MCF 10A (cell line): ENCODE results near the gene SOX9. TPM values are rescaled to one million over a fixed set of nuclear protein-coding genes. Genes with fewer than 3 reads are reported as not detected.
"Not testable (repeated sequence)": the region's sequence is repeated elsewhere in the genome, so short reads cannot be mapped to it uniquely, and the experiment has no call there.

ENCODE experiments used
- BruUV-seq: library from RNA; stranded (reverse); fragments of 400-500 nt; replicated peaks from 2 replicates; lab custom pipeline; 2021; lab: Mats Ljungman, UMichigan
- CTCF ChIA-PET: fragments of 300-600 bp; sonication (Branson Sonifier 250); formaldehyde crosslinking; extraction: SDS; loops from one replicate; lab custom pipeline; 2021; ENCODE audit warnings: antibody characterized with exemption, inconsistent platforms; lab: Yijun Ruan, JAX
- POLR2A ChIA-PET: fragments of 300-600, 350-650 bp; sonication (Branson Sonifier 250); formaldehyde crosslinking; extraction: SDS; loops from one replicate; lab custom pipeline; 2020; ENCODE audit warnings: antibody characterized with exemption, inconsistent platforms; lab: Yijun Ruan, JAX
- DNase-seq: peaks from one replicate; pipeline ENCODE4 v3.0.0-alpha.2; 2018; ENCODE audit not compliant: unreplicated experiment
- H3K27ac Mint-ChIP-seq: one replicate; pipeline ENCODE4 v1.8.0; 2022; ENCODE audit warnings: mild to moderate bottlenecking, low read depth, mixed read lengths; ENCODE audit not compliant: unreplicated experiment
- H3K27me3 Mint-ChIP-seq: one replicate; pipeline ENCODE4 v1.8.0; 2022; ENCODE audit warnings: mixed read lengths; ENCODE audit not compliant: insufficient read depth, unreplicated experiment
- H3K36me3 Mint-ChIP-seq: one replicate; pipeline ENCODE4 v1.8.0; 2022; ENCODE audit warnings: mild to moderate bottlenecking, moderate library complexity, mixed read lengths; ENCODE audit not compliant: insufficient read depth, unreplicated experiment
- H3K4me1 Mint-ChIP-seq: one replicate; pipeline ENCODE4 v1.8.0; 2022; ENCODE audit warnings: mixed read lengths; ENCODE audit not compliant: insufficient read depth, unreplicated experiment
- H3K4me3 Mint-ChIP-seq: one replicate; pipeline ENCODE4 v1.8.0; 2022; ENCODE audit warnings: mild to moderate bottlenecking, moderate library complexity, mixed read lengths; ENCODE audit not compliant: unreplicated experiment
- H3K9me3 Mint-ChIP-seq: one replicate; pipeline ENCODE4 v1.8.0; 2022; ENCODE audit warnings: mixed read lengths; ENCODE audit not compliant: unreplicated experiment
- CTCF ChIP-seq: fragments of 200-600 bp; IDR thresholded peaks from one replicate; pipeline ENCODE4 v1.8.0; 2022; ENCODE audit warnings: antibody characterized with exemption, mild to moderate bottlenecking; ENCODE audit not compliant: unreplicated experiment
- intact Hi-C: fragments of 100-400 bp; cut with micrococcal nuclease; formaldehyde crosslinking; loops from 2 replicates; pipeline ENCODE4 v1.14.1; 2022
- total RNA-seq: library from RNA; stranded (reverse); gene quantifications from 2 replicates; pipeline ENCODE4 v1.2.3, GENCODE V29; 2022

The SOX9 gene
- total RNA-seq, 1 experiment from 2014 or later = 2.6 TPM

DNA sequence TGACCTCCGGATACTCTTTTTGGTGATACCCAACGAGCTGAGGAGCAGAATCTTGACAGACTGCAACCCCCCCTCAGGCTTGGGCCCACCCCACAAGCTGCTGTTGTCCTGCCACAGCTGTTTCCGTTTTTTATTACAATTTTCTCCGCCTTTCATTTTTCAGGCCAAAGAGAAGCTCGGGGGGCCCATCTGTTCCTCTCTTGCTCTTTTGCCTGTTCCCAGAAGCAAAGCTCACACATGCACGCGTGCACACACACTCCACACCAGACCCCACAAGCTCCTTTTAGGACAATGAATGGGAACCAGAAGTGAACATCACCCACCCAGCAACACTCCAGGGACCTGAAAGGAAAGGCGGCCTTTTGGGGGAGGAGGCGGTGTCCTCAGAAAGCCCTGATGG, 16.3 kb downstream of the SOX9 start:
- TF ChIP-seq CTCF = no peak
- no TSS peak for BruUV-seq
- POLR2A ChIA-PET = interaction anchor here (0.5 to 2.4 kb wide), 5 partner anchors 11 to 1404 kb away, joined by 3 to 8 read pairs (median 3); partner anchors contain the start of gene SOX9

DNA sequence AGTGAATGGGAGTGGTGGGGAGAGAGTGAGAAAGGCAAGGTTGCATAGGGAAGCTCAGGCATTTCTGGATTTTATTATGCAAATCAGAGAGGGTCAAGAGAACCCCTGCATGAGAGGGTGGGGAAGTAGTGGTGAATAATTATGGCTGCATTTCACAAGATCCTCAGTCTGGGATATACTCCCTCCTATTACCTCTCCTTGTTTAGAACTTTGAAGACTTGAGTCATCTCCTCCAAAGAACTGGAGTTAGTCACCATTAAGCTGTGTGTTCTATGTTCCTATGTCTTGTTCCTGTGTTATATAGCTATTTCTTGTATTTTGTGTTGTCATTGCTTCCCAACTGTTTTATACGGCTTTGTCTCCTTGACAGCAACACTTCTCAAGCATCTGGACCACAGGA, 18.4 kb downstream of the SOX9 start:
- BruUV-seq = no TSS peak

More for the DNA sequence above, 16.3 kb downstream of the SOX9 start:
- intact Hi-C loops = no loop called here
- no peaks in the 10 kb centered on the region for H3K27me3 Mint-ChIP-seq
- peaks cover 53% of the 10 kb centered on the region for H3K4me1 Mint-ChIP-seq
- no peaks in the 10 kb centered on the region for H3K36me3 Mint-ChIP-seq
- CTCF ChIA-PET = interaction anchor here (1.1 kb wide), 1 partner anchor 8 kb away, joined by 3 read pairs; no protein-coding TSS in a partner anchor
- H3K4me3 Mint-ChIP-seq = no peak overlapping the region
- DNase-seq = no peak
- no peak overlapping the region for H3K27ac Mint-ChIP-seq
- H3K9me3 Mint-ChIP-seq = no peaks in the 10 kb centered on the region

GRCh38 chr17:72141336-72141735, 20.5 kb downstream of the SOX9 start:
- no peak for TF ChIP-seq CTCF
- CTCF ChIA-PET = interaction anchor here (0.8 kb wide), 1 partner anchor 147 kb away, joined by 3 read pairs; no protein-coding TSS in a partner anchor
- H3K36me3 Mint-ChIP-seq = no peaks in the 10 kb centered on the region
- intact Hi-C loops = no loop called here
- no peak overlapping the region for H3K27ac Mint-ChIP-seq
- peaks cover 34% of the 10 kb centered on the region for H3K4me1 Mint-ChIP-seq
- POLR2A ChIA-PET = interaction anchor here (0.6 kb wide), 1 partner anchor 27 kb away, joined by 4 read pairs; no protein-coding TSS in a partner anchor
- BruUV-seq = no TSS peak
- H3K4me3 Mint-ChIP-seq = no peak overlapping the region
- peaks cover 19% of the 10 kb centered on the region for H3K27me3 Mint-ChIP-seq
- DNase-seq = no peak
- H3K9me3 Mint-ChIP-seq = peaks cover 3% of the 10 kb centered on the region

More for the DNA sequence above, 18.4 kb downstream of the SOX9 start:
- DNase-seq = peak; percentile 65
- no peaks in the 10 kb centered on the region for H3K9me3 Mint-ChIP-seq
- H3K4me1 Mint-ChIP-seq = peaks cover 48% of the 10 kb centered on the region
- POLR2A ChIA-PET = interaction anchor here (0.6 to 1.0 kb wide), 2 partner anchors 154 to 329 kb away, joined by 3 read pairs; no protein-coding TSS in a partner anchor
- CTCF ChIA-PET = interaction anchor here (0.7 kb wide), 1 partner anchor 33 kb away, joined by 3 read pairs; no protein-coding TSS in a partner anchor
- H3K27me3 Mint-ChIP-seq = no peaks in the 10 kb centered on the region
- intact Hi-C loops = no loop called here
- H3K27ac Mint-ChIP-seq = peak overlapping the region; percentile 4
- H3K4me3 Mint-ChIP-seq = no peak overlapping the region
- TF ChIP-seq CTCF = no peak
- no peaks in the 10 kb centered on the region for H3K36me3 Mint-ChIP-seq

- BruUV-seq, POLR2A ChIA-PET, intact Hi-C loops, H3K9me3 Mint-ChIP-seq, H3K36me3 Mint-ChIP-seq, H3K27ac Mint-ChIP-seq, DNase-seq, H3K4me3 Mint-ChIP-seq: not testable (repeated sequence)
- Mint-ChIP-seq H3K4me1 (peaks cover 31% of the 10 kb centered on the region), H3K27me3 (peaks cover 27% of the 10 kb centered on the region)
- CTCF ChIA-PET = interaction anchor here (0.6 kb wide), 1 partner anchor 11 kb away, joined by 3 read pairs; no protein-coding TSS in a partner anchor
Observed at GRCh38 chr17:72142097-72142496, 21.3 kb downstream of the SOX9 start.
